SJCRH30 (cell line): Measurements from ENCODE around the gene ACTR10. TPM values are rescaled to one million over a fixed set of nuclear protein-coding genes. Genes with fewer than 3 reads are reported as not detected.

Source experiments
- DNase-seq, 2 experiments: peaks; one replicate each; pipeline ENCODE4 v3.0.0-alpha.2; 2015 to 2020
- H3K27ac ChIP-seq: fragments of 250-450 bp; sonication (Bioruptor Pico); 2 replicates; pipeline ENCODE4 v1.5.1; 2020; ENCODE audit warnings: mild to moderate bottlenecking, moderate library complexity
- H3K27me3 ChIP-seq: fragments of 250-450 bp; sonication (Bioruptor Pico); 2 replicates; pipeline ENCODE4 v1.5.1; 2020; ENCODE audit warnings: mild to moderate bottlenecking, moderate library complexity
- H3K36me3 ChIP-seq: fragments of 250-450 bp; sonication (Bioruptor Pico); 2 replicates; pipeline ENCODE4 v1.5.1; 2020; ENCODE audit warnings: mild to moderate bottlenecking, moderate library complexity
- H3K4me1 ChIP-seq: fragments of 250-450 bp; sonication (Bioruptor Pico); 2 replicates; pipeline ENCODE4 v1.5.1; 2020; ENCODE audit warnings: mild to moderate bottlenecking, moderate library complexity
- H3K4me3 ChIP-seq: fragments of 250-450 bp; sonication (Bioruptor Pico); 2 replicates; pipeline ENCODE4 v1.5.1; 2020; ENCODE audit warnings: mild to moderate bottlenecking, moderate library complexity
- H3K9me3 ChIP-seq: fragments of 250-450 bp; sonication (Bioruptor Pico); replicated peaks from 2 replicates; pipeline ENCODE4 v1.5.1; 2020; ENCODE audit warnings: mild to moderate bottlenecking, moderate library complexity
- total RNA-seq: library from RNA; depleted of rRNA; stranded (reverse); fragments of >200 nt; shearing (Covaris generic); gene quantifications from 2 replicates; pipeline ENCODE4 v1.2.3, GENCODE V29; 2014; rRNA removed

The ACTR10 gene
- total RNA-seq, 1 experiment from 2014 or later: 63.2 TPM

- peaks cover 4% of the 10 kb centered on the region for H3K4me1 ChIP-seq
- no peak for DNase-seq
- H3K27me3 ChIP-seq: no peaks in the 10 kb centered on the region
- H3K4me3 ChIP-seq: no peak overlapping the region
- H3K27ac ChIP-seq: no peak overlapping the region
- no peaks in the 10 kb centered on the region for H3K9me3 ChIP-seq
- peaks cover 60% of the 10 kb centered on the region for H3K36me3 ChIP-seq
These were observed 83.1 kb downstream of the ACTR10 start for GRCh38 chr14:58282925-58283593.

GRCh38 chr14:58283730-58284129, 83.8 kb downstream of the ACTR10 start:
- no peak overlapping the region for H3K4me3 ChIP-seq
- DNase-seq: no peak
- H3K36me3 ChIP-seq: peaks cover 64% of the 10 kb centered on the region
- H3K9me3 ChIP-seq: no peaks in the 10 kb centered on the region
- H3K4me1 ChIP-seq: peaks cover 4% of the 10 kb centered on the region
- no peaks in the 10 kb centered on the region for H3K27me3 ChIP-seq
- H3K27ac ChIP-seq: no peak overlapping the region

- H3K27ac ChIP-seq: no peak overlapping the region
- no peak for DNase-seq
- peaks cover 73% of the 10 kb centered on the region for H3K36me3 ChIP-seq
- peaks cover 4% of the 10 kb centered on the region for H3K4me1 ChIP-seq
- no peaks in the 10 kb centered on the region for H3K9me3 ChIP-seq
- no peaks in the 10 kb centered on the region for H3K27me3 ChIP-seq
- no peak overlapping the region for H3K4me3 ChIP-seq
These were observed 85.2 kb downstream of the ACTR10 start for GRCh38 chr14:58285132-58285531.

Other genes starting within 250 kb of the ACTR10 start
- 0.45 and 1.3 TPM in 2 replicates for gene ARMH4, start 47.9 kb upstream of the ACTR10 start, total RNA-seq
- 183 and 193 TPM in 2 replicates for gene PSMA3, start 44.7 kb downstream of the ACTR10 start, total RNA-seq
- gene ARID4A, start 98.4 kb downstream of the ACTR10 start, total RNA-seq: 11.0 and 12.7 TPM in 2 replicates
- not detected in 2 replicates for gene TOMM20L, start 195.8 kb downstream of the ACTR10 start, total RNA-seq
- gene TIMM9, start 227.4 kb downstream of the ACTR10 start, total RNA-seq: 49.2 and 64.5 TPM in 2 replicates
- 28.5 and 34.4 TPM in 2 replicates for gene KIAA0586, start 227.6 kb downstream of the ACTR10 start, total RNA-seq